NCI-H524 treated with DMSO at 0.1 percent for 48 hours (cell line): ENCODE measurements around the gene HOXB3.

Experiments
- DNase-seq: peaks from one replicate; lab custom pipeline; 2025; lab: John Stamatoyannopoulos, UW

HOXB3 gene

GRCh38 chr17:48589831-48590606 lies at the start of gene HOXB3:
TSS of gene HOXB3 (minus strand) at chr17:48590241. CDS start at chr17:48552474, 37,767 bp downstream.
- no peak for DNase-seq

- DNase-seq = no peak
Measured at GRCh38 chr17:48639136-48639535, 49.1 kb upstream of the HOXB3 start.

GRCh38 chr17:48637323-48638260 lies 47.6 kb upstream of the HOXB3 start:
- no peak for DNase-seq

- DNase-seq = no peak
Measured at GRCh38 chr17:48636177-48637018, 46.4 kb upstream of the HOXB3 start.

- DNase-seq = no peak
Measured at GRCh38 chr17:48634493-48635208, 44.6 kb upstream of the HOXB3 start.

- DNase-seq = no peak
Measured at GRCh38 chr17:48633266-48633677, 43.2 kb upstream of the HOXB3 start.

- no peak for DNase-seq
Measured at GRCh38 chr17:48632579-48633265, 42.7 kb upstream of the HOXB3 start.

GRCh38 chr17:48631693-48632578 lies 41.9 kb upstream of the HOXB3 start:
- no peak for DNase-seq

- DNase-seq = no peak
Measured at GRCh38 chr17:48630925-48631692, 41.1 kb upstream of the HOXB3 start.

- DNase-seq = no peak
Measured at GRCh38 chr17:48630009-48630924, 40.2 kb upstream of the HOXB3 start.

GRCh38 chr17:48629411-48629759 lies 39.3 kb upstream of the HOXB3 start:
- DNase-seq = no peak

- DNase-seq = no peak
Measured at GRCh38 chr17:48628649-48629410, 38.8 kb upstream of the HOXB3 start.

GRCh38 chr17:48627623-48628521 lies 37.8 kb upstream of the HOXB3 start:
- DNase-seq = no peak

- DNase-seq = no peak
Measured at GRCh38 chr17:48627118-48627597, 37.1 kb upstream of the HOXB3 start.

GRCh38 chr17:48626245-48627117 lies 36.4 kb upstream of the HOXB3 start, which contains the start of gene HOXB9:
TSS of gene HOXB9 (minus strand) at chr17:48626358. CDS start at chr17:48626269, 89 bp downstream.
- no peak for DNase-seq
